SK-N-SH treated with all-trans-retinoic acid at 6 μM for 48 hours (cell line): ENCODE measurements around the gene ZBTB40.

Source experiments
- ATAC-seq: fragments of 200-7000 bp; cut with Tn5 transposase; 3 replicates; pipeline ENCODE4 v1.9.1; 2020; ENCODE audit warnings: mild to moderate bottlenecking, moderate library complexity
- ARNTL ChIP-seq: fragments of 450-650 bp; formaldehyde crosslinking; IDR thresholded peaks from 2 replicates; pipeline ENCODE4 v1.5.0; 2020; ENCODE audit warnings: low read depth, mild to moderate bottlenecking, moderate library complexity, borderline replicate concordance
- CSDC2 ChIP-seq: fragments of 250-450 bp; sonication (Bioruptor Pico); IDR thresholded peaks from 2 replicates; pipeline ENCODE4 v1.5.0; 2020; ENCODE audit warnings: mild to moderate bottlenecking, moderate library complexity
- CSRNP3 ChIP-seq: fragments of 250-450 bp; sonication (Bioruptor Pico); IDR thresholded peaks from 2 replicates; pipeline ENCODE4 v1.5.1; 2021; ENCODE audit warnings: mild to moderate bottlenecking, moderate library complexity
- GLIS3 ChIP-seq: fragments of 250-450 bp; sonication (Bioruptor Pico); IDR thresholded peaks from 2 replicates; pipeline ENCODE4 v1.5.0; 2020; ENCODE audit warnings: mild to moderate bottlenecking, moderate library complexity
- ISL1 ChIP-seq: fragments of 250-450 bp; sonication (Bioruptor Pico); IDR thresholded peaks from 2 replicates; pipeline ENCODE4 v2.1.2; 2022; ENCODE audit warnings: mild to moderate bottlenecking, moderate library complexity
- OSR1 ChIP-seq: fragments of 250-450 bp; sonication (Bioruptor Pico); IDR thresholded peaks from 2 replicates; pipeline ENCODE4 v1.8.0; 2022; ENCODE audit warnings: moderate library complexity, mild to moderate bottlenecking, inconsistent platforms
- POU6F1 ChIP-seq: fragments of 250-450 bp; sonication (Bioruptor Pico); IDR thresholded peaks from 2 replicates; pipeline ENCODE4 v1.8.0; 2021; ENCODE audit warnings: low read depth, mild to moderate bottlenecking, moderate library complexity, borderline replicate concordance
- PPARA ChIP-seq: fragments of 250-450 bp; sonication (Bioruptor Pico); IDR thresholded peaks from 2 replicates; pipeline ENCODE4 v1.5.0; 2020; ENCODE audit warnings: mild to moderate bottlenecking, borderline replicate concordance
- RARB ChIP-seq: fragments of 250-450 bp; sonication (Bioruptor Pico); IDR thresholded peaks from 2 replicates; pipeline ENCODE4 v1.8.0; 2021; ENCODE audit warnings: mild to moderate bottlenecking, moderate library complexity
- SNAI2 ChIP-seq: fragments of 250-450 bp; sonication (Bioruptor Pico); IDR thresholded peaks from 2 replicates; pipeline ENCODE4 v1.5.0; 2020; ENCODE audit warnings: mild to moderate bottlenecking, moderate library complexity
- TCF4 ChIP-seq: fragments of 250-450 bp; sonication (Bioruptor Pico); IDR thresholded peaks from 2 replicates; pipeline ENCODE4 v1.8.0; 2021; ENCODE audit warnings: mild to moderate bottlenecking, moderate library complexity, borderline replicate concordance
- TOX ChIP-seq: fragments of 250-450 bp; sonication (Bioruptor Pico); IDR thresholded peaks from 2 replicates; pipeline ENCODE4 v1.8.0; 2021; ENCODE audit warnings: mild to moderate bottlenecking, moderate library complexity, borderline replicate concordance
- ZC3H10 ChIP-seq: fragments of 250-450 bp; sonication (Bioruptor Pico); IDR thresholded peaks from 2 replicates; pipeline ENCODE4 v1.5.1; 2021; ENCODE audit warnings: mild to moderate bottlenecking, moderate library complexity
- ZFP3 ChIP-seq: fragments of 250-450 bp; sonication (Bioruptor Pico); IDR thresholded peaks from 2 replicates; pipeline ENCODE4 v1.5.0; 2020; ENCODE audit warnings: mild to moderate bottlenecking, moderate library complexity
- ZNF565 ChIP-seq: fragments of 450-650 bp; formaldehyde crosslinking; conservative IDR thresholded peaks from 2 replicates; pipeline ENCODE4 v1.5.0; 2020; ENCODE audit warnings: low read depth, mild to moderate bottlenecking, moderate library complexity
- ZNF70 ChIP-seq: fragments of 450-650 bp; formaldehyde crosslinking; IDR thresholded peaks from 2 replicates; pipeline ENCODE4 v1.5.0; 2020; ENCODE audit warnings: mild to moderate bottlenecking, moderate library complexity
- ZNF8 ChIP-seq: fragments of 450-650 bp; formaldehyde crosslinking; IDR thresholded peaks from 2 replicates; pipeline ENCODE4 v1.5.0; 2020; ENCODE audit warnings: mild to moderate bottlenecking, moderate library complexity
- TF ChIP-seq, protein P1 (sequence below): fragments of 250-450 bp; sonication (Bioruptor Pico); IDR thresholded peaks from 2 replicates; pipeline ENCODE4 v1.8.0; 2020; ENCODE audit warnings: mild to moderate bottlenecking, moderate library complexity, borderline replicate concordance
- TF ChIP-seq, protein P2 (sequence below): fragments of 250-450 bp; sonication (Bioruptor Pico); IDR thresholded peaks from 2 replicates; pipeline ENCODE4 v1.5.0; 2020; ENCODE audit warnings: mild to moderate bottlenecking, moderate library complexity
- TF ChIP-seq, protein P3 (sequence below): fragments of 250-450 bp; sonication (Bioruptor Pico); IDR thresholded peaks from 2 replicates; pipeline ENCODE4 v1.5.1; 2020; ENCODE audit warnings: low read depth, mild to moderate bottlenecking, moderate library complexity

ZBTB40 gene

DNA sequence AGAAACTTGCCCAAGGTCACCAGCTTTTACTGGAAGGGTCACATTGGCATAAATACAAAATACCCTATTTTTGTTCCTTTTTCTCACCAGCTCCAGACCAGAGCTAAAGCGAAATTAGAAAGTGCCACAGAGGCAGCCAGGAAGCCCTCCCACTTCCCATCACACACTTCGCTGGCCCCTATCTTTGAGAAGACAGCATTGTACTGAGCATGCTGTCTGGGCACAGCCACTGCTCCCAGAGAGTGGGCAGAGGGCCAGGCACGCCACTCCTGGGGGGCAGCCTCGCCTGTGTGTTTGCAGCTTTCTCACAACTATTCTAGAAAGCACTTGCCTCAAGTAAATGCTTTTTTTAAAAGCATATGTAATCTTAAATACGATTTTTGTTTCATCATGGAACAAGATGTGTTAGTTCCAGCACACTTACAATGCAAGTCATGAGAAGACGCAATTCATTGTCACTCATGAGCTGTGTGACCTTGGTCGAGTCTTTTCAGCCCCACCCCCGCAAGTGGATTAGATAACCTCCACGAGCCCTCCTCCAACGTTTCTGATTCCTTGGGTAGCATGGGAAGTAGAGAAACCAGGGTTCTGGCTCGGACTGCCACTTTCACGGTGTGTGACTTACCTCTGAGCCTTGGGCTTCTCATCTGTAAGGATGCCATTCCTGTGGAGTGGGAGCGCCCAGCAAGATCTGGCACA is 85.9 kb downstream of the ZBTB40 start:
- no peak for ATAC-seq
- TF ChIP-seq, protein P1, sequence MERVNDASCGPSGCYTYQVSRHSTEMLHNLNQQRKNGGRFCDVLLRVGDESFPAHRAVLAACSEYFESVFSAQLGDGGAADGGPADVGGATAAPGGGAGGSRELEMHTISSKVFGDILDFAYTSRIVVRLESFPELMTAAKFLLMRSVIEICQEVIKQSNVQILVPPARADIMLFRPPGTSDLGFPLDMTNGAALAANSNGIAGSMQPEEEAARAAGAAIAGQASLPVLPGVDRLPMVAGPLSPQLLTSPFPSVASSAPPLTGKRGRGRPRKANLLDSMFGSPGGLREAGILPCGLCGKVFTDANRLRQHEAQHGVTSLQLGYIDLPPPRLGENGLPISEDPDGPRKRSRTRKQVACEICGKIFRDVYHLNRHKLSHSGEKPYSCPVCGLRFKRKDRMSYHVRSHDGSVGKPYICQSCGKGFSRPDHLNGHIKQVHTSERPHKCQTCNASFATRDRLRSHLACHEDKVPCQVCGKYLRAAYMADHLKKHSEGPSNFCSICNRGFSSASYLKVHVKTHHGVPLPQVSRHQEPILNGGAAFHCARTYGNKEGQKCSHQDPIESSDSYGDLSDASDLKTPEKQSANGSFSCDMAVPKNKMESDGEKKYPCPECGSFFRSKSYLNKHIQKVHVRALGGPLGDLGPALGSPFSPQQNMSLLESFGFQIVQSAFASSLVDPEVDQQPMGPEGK (CRISPR knock-in tag) = no peak
- TF ChIP-seq ZFP3 (no peak), TOX (no peak), SNAI2 (CRISPR knock-in tag) (no peak), RARB (CRISPR knock-in tag) (no peak), CSDC2 (no peak), ISL1 (CRISPR knock-in tag) (no peak), PPARA (no peak), OSR1 (CRISPR knock-in tag) (no peak), ZNF8 (no peak), CSRNP3 (no peak), TCF4 (no peak)
- TF ChIP-seq, protein P2, sequence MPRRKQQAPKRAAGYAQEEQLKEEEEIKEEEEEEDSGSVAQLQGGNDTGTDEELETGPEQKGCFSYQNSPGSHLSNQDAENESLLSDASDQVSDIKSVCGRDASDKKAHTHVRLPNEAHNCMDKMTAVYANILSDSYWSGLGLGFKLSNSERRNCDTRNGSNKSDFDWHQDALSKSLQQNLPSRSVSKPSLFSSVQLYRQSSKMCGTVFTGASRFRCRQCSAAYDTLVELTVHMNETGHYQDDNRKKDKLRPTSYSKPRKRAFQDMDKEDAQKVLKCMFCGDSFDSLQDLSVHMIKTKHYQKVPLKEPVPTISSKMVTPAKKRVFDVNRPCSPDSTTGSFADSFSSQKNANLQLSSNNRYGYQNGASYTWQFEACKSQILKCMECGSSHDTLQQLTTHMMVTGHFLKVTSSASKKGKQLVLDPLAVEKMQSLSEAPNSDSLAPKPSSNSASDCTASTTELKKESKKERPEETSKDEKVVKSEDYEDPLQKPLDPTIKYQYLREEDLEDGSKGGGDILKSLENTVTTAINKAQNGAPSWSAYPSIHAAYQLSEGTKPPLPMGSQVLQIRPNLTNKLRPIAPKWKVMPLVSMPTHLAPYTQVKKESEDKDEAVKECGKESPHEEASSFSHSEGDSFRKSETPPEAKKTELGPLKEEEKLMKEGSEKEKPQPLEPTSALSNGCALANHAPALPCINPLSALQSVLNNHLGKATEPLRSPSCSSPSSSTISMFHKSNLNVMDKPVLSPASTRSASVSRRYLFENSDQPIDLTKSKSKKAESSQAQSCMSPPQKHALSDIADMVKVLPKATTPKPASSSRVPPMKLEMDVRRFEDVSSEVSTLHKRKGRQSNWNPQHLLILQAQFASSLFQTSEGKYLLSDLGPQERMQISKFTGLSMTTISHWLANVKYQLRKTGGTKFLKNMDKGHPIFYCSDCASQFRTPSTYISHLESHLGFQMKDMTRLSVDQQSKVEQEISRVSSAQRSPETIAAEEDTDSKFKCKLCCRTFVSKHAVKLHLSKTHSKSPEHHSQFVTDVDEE (CRISPR knock-in tag) = no peak

DNA sequence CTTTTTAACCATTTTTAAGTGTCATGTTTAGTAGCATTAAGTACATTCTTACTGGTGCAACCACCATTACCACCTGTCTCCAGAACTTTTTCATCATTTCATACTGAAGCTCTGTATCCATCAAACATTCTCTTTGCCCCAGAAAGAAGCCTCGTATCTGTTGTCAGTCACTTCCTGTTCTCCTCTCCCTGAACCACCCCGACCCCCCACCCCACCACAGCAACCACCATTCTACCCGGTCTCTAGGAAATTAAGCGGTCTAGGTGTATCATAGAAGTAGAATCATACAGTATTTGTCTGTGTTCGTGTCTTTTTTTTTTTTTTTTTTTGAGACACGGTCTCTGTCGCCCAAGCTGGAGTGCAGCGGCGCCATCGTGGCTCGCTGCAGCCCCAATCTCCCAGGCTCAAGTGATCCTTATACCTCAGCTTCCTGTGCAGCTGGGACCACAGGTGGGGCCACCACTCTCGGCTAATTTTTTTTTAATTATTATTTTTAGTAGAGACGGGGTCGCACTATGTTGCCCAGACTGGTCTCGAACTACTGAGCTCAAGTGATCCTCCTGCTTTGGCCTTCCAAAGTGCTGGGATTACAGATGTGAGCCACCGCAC is 88.0 kb downstream of the ZBTB40 start:
- no peak for ATAC-seq
- TF ChIP-seq SNAI2 (CRISPR knock-in tag) (no peak), POU6F1 (no peak), GLIS3 (CRISPR knock-in tag) (no peak), ISL1 (CRISPR knock-in tag) (no peak), ARNTL (CRISPR knock-in tag) (no peak), ZNF565 (CRISPR knock-in tag) (no peak), ZNF8 (no peak), OSR1 (CRISPR knock-in tag) (no peak), PPARA (no peak), ZC3H10 (CRISPR knock-in tag) (no peak), ZFP3 (no peak), ZNF70 (CRISPR knock-in tag) (no peak), CSRNP3 (no peak)
- TF ChIP-seq, protein P2 (CRISPR knock-in tag) = no peak
- TF ChIP-seq, protein P3, sequence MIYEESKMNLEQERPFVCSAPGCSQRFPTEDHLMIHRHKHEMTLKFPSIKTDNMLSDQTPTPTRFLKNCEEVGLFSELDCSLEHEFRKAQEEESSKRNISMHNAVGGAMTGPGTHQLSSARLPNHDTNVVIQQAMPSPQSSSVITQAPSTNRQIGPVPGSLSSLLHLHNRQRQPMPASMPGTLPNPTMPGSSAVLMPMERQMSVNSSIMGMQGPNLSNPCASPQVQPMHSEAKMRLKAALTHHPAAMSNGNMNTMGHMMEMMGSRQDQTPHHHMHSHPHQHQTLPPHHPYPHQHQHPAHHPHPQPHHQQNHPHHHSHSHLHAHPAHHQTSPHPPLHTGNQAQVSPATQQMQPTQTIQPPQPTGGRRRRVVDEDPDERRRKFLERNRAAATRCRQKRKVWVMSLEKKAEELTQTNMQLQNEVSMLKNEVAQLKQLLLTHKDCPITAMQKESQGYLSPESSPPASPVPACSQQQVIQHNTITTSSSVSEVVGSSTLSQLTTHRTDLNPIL (CRISPR knock-in tag) = no peak
- TF ChIP-seq, protein P1 (CRISPR knock-in tag) = no peak
